ENCODE results near the gene CX3CL1. TPM values are rescaled to one million over a fixed set of nuclear protein-coding genes. Genes with fewer than 3 reads are reported as not detected.

The CX3CL1 gene
- total RNA-seq, 4 donors from 2014 or later, result 1.0 to 31.2 (median 7.1) TPM

DNA sequence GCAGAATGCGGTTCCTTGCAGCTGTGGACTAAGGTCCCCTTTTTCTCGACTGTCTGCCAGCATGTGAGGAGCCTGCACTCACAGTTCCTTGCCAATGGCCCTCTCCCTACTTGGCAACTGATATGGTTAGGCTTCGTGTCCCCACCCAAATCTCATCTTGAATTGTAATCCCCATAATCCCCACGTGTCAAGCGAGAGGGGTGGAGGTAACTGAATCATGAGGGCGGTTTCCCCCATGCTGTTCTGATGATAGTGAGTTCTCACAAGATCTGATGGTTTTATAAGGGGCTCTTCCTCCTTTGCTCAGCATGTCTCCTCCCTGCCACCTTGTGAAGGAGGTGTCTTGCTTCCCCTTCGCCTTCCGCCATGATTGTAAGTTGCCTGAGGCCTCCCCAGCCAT lies 55.0 kb downstream of the CX3CL1 start:
- Histone ChIP-seq H3K27me3 (no peaks in the 10 kb centered on the region), H3K27ac (no peak overlapping the region), H3K4me3 (no peak overlapping the region), H3K4me1 (no peaks in the 10 kb centered on the region), H3K36me3 (no peaks in the 10 kb centered on the region), H3K9me3 (no peaks in the 10 kb centered on the region)
- TF ChIP-seq, protein P1, sequence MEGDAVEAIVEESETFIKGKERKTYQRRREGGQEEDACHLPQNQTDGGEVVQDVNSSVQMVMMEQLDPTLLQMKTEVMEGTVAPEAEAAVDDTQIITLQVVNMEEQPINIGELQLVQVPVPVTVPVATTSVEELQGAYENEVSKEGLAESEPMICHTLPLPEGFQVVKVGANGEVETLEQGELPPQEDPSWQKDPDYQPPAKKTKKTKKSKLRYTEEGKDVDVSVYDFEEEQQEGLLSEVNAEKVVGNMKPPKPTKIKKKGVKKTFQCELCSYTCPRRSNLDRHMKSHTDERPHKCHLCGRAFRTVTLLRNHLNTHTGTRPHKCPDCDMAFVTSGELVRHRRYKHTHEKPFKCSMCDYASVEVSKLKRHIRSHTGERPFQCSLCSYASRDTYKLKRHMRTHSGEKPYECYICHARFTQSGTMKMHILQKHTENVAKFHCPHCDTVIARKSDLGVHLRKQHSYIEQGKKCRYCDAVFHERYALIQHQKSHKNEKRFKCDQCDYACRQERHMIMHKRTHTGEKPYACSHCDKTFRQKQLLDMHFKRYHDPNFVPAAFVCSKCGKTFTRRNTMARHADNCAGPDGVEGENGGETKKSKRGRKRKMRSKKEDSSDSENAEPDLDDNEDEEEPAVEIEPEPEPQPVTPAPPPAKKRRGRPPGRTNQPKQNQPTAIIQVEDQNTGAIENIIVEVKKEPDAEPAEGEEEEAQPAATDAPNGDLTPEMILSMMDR (IDR thresholded peaks at IDR 0.05), result no peak
- no peak for TF ChIP-seq POLR2A (IDR thresholded peaks at IDR 0.05)
- no peak for DNase-seq
- intact Hi-C loops (cut with DNase I; ENCODE audit: low total_unique reads), result no loop called here

DNA sequence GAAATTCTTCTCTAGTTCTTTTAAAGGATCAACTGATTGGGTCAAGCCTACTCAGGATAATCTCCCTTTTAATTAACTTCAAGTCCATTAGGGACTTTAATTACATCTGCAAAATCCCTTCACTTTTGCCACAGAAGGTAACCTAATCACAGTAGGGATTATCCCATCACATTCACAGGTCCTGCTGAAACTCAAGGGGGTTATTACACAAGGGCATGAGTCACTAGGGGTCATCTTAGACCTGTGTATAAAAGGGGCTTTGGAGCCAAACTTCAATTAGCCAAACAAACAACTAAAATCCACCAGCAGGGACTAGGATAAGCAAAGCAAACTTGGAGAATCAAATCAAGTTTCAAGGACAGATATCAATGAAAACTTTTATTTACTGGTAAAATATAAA lies 55.5 kb downstream of the CX3CL1 start:
- H3K27ac ChIP-seq, result no peak overlapping the region
- no peaks in the 10 kb centered on the region for H3K27me3 ChIP-seq
- intact Hi-C loops (cut with DNase I; ENCODE audit: low total_unique reads), result no loop called here
- no peaks in the 10 kb centered on the region for H3K4me1 ChIP-seq
- no peak overlapping the region for H3K4me3 ChIP-seq
- TF ChIP-seq POLR2A (IDR thresholded peaks at IDR 0.05), result no peak
- TF ChIP-seq, protein P1 (IDR thresholded peaks at IDR 0.05), result no peak
- H3K9me3 ChIP-seq, result no peaks in the 10 kb centered on the region
- no peak for DNase-seq
- H3K36me3 ChIP-seq, result no peaks in the 10 kb centered on the region

DNA sequence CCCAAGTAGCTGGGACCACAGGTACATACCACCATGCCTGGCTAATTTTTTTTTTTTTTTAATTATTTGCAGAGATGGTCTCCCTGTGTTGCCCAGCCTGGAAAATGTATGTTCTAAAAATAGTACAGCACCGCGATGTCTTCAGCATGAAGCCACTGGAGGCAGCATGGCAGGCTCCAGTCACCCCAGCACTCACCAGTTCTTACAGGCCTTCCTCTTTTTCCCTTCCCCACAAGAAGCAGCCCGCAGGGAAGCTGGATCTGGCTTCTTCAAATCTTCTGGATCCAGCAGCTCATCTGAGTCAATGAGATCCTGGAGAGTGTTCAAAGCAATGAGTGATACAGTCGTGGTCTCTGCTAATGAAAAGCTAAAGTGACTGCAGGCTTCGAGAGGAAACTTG lies 58.7 kb downstream of the CX3CL1 start:
- TF ChIP-seq, protein P1 (IDR thresholded peaks at IDR 0.05), result no peak
- no peak for TF ChIP-seq POLR2A (IDR thresholded peaks at IDR 0.05)
- Histone ChIP-seq H3K27me3 (no peaks in the 10 kb centered on the region), H3K9me3 (no peaks in the 10 kb centered on the region), H3K4me3 (no peak overlapping the region), H3K27ac (no peak overlapping the region), H3K36me3 (no peaks in the 10 kb centered on the region), H3K4me1 (no peaks in the 10 kb centered on the region)
- DNase-seq, result no peak
- intact Hi-C loops (cut with DNase I; ENCODE audit: low total_unique reads), result no loop called here

DNA sequence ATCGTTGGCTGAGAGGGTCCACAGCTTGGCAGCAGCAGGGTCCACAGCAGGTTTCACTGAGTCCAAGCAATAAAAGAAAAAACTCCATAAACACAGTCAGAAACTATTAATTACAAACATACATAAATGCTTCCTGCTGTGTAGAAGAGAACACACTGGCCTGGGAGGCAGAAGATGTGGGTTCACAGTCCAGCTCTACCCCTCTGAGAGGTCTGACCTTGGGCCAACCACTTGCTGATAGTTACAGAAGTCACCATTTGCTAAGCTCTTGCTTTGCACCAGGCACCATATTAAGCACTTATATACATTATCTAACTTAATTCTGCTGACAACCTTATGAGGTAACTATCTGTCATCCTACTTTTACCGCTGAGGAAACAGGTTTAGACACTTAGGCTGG lies 60.2 kb downstream of the CX3CL1 start:
- DNase-seq, result no peak
- intact Hi-C loops (cut with DNase I; ENCODE audit: low total_unique reads), result no loop called here
- TF ChIP-seq POLR2A (IDR thresholded peaks at IDR 0.05), result no peak
- TF ChIP-seq, protein P1 (IDR thresholded peaks at IDR 0.05), result no peak
- Histone ChIP-seq H3K9me3 (no peaks in the 10 kb centered on the region), H3K27ac (no peak overlapping the region), H3K36me3 (no peaks in the 10 kb centered on the region), H3K4me3 (no peak overlapping the region), H3K27me3 (no peaks in the 10 kb centered on the region), H3K4me1 (no peaks in the 10 kb centered on the region)

DNA sequence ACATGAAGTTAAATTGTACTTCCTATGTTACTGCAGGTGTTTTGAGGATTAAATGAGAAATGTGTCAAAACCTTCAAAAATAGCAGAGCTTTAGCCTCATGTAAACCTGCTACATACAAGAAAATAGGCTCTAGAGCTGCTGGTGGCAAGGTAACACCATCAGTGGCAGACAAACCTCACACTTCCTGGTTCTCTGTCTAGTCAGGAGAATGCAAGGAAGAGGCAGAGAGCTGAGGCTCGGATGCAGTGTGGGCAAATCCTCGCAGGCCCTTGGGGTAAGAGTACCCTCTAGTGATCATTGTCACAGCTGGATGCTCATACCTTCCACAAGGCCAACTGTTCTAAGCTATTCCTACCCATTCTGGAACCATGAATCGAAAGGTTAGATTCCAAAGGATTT lies 60.7 kb downstream of the CX3CL1 start:
- intact Hi-C loops (cut with DNase I; ENCODE audit: low total_unique reads), result no loop called here
- no peak overlapping the region for H3K4me3 ChIP-seq
- no peak overlapping the region for H3K27ac ChIP-seq
- no peaks in the 10 kb centered on the region for H3K27me3 ChIP-seq
- no peak for TF ChIP-seq POLR2A (IDR thresholded peaks at IDR 0.05)
- TF ChIP-seq, protein P1 (IDR thresholded peaks at IDR 0.05), result no peak
- H3K36me3 ChIP-seq, result no peaks in the 10 kb centered on the region
- H3K9me3 ChIP-seq, result no peaks in the 10 kb centered on the region
- no peaks in the 10 kb centered on the region for H3K4me1 ChIP-seq
- no peak for DNase-seq

All from uterus (tissue), 4 donors.